GM21367 (cell line): Measurements from ENCODE around the gene KIF15.

Source experiments
- ATAC-seq: cut with Tn5 transposase; IDR thresholded peaks from one replicate; pipeline ENCODE4 v1.9.1; 2021; ENCODE audit not compliant: unreplicated experiment

KIF15 gene

DNA sequence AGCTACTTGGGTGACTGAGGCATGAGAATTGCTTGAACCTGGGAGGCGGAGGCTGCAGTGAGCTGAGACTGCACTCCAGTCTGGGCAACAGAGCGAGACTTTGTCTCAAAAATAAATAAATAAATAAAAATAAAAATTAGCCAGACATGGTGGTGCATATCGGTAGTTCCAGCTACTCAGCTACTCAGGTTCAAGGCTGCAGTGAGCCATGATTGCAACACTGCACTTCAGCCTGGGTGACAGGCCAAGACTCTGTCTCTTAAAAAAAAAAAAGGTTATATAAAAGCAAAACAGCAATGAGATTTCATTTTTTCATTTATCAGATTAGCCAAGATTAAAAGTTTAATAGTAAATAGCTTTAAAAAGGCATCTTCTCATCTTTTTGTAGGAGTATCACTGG is 115.7 kb downstream of the KIF15 start:
- ATAC-seq = no peak

- no peak for ATAC-seq
Observed at GRCh38 chr3:44880284-44880683, 118.7 kb downstream of the KIF15 start.

- no peak for ATAC-seq
Observed at GRCh38 chr3:44883213-44883955, 121.8 kb downstream of the KIF15 start.

GRCh38 chr3:44883999-44884431 is 122.4 kb downstream of the KIF15 start:
- ATAC-seq = no peak

GRCh38 chr3:44885618-44886017 is 124.0 kb downstream of the KIF15 start:
- ATAC-seq = no peak

- ATAC-seq = no peak
Observed at GRCh38 chr3:44886561-44886960, 125.0 kb downstream of the KIF15 start.

- no peak for ATAC-seq
Observed at GRCh38 chr3:44887101-44887500, 125.5 kb downstream of the KIF15 start.

DNA sequence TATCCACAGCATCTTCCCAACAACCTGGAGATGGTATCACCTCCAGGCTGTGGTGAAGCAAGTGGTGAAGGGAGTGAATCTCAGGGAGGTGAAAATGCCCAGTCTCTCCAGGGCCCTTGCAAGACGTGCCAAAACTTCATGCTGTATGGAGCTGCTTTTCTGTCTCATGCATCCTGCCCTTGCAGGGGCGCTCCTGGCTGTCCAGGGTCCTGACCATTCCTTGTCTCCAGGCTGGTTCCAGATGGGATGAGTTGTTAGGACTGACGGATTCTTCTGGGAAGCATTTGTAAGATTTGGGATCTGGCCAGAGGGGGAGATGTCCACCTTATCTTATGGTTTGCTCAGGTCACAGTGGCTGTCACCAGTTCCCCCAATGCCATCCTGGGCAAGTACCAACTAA is 128.7 kb downstream of the KIF15 start:
- no peak for ATAC-seq

DNA sequence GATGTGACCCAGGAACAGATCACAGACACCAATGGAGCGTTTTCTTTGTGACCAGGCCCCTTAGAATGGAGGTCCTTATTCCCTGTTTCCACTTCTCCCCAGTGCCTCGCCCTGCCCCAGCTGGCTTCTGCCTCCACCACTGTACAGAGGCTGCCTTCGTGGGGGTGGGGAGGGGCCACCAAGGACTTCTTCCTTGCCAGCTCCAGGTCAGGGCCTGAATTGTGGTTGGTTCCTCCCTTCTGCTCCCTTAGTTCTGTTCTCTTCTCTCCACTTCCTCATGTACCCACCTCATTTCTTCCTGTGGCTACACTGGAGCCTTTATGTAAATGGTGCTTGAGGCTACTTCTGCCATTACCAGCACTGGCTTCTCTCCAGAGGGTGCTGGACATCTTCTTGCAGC is 129.3 kb downstream of the KIF15 start:
- no peak for ATAC-seq

- no peak for ATAC-seq
Observed at GRCh38 chr3:44892689-44893088, 131.1 kb downstream of the KIF15 start.

DNA sequence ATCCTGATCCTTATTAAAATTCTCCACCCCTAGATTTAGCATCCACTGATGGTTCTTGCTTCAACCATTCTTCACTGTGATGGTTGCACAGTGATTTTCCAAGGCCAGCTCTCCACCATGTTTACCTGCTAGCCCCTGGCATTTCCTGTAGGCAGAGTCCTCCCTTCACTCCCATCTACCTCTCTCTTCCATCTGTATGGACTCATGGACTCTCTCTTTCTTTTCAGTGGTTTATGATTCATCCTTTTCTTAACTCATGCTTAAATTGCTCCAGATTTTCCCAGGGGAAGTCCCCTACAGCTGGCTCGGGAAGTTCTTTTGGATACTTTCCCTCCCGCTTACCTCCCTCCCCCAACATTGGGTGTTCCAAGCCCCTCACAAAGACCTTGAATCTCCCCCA is 131.5 kb downstream of the KIF15 start:
- ATAC-seq = no peak

DNA sequence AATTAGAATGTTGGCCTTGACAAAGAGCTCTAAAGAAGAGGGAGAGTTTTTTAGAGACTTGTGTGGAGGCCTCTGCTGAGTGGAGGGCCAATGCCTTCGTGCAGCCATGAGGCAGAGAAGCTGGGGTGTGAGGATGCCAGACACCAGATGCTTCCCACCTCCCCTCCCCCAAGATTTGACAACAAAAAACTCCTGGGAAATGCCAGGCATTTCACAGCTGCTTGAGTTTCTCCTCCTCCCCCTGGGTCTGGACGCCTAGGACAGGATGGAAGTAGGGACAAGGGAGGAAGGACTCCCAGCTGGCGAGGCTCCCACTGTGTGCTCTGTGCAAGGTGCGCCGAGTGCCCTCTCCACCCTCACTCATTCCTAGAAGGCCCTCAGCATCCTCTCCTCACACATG is 132.9 kb downstream of the KIF15 start:
- no peak for ATAC-seq

GRCh38 chr3:44896440-44896839 is 134.8 kb downstream of the KIF15 start:
- no peak for ATAC-seq

GRCh38 chr3:44899683-44900367 is 138.2 kb downstream of the KIF15 start:
- no peak for ATAC-seq

- ATAC-seq = no peak
Observed at GRCh38 chr3:44902628-44903027, 141.0 kb downstream of the KIF15 start.
